HCT116 (cell line): ENCODE data around the gene RPS6KA2. TPM values are rescaled to one million over a fixed set of nuclear protein-coding genes. Genes with fewer than 3 reads are reported as not detected.

Source experiments
- ATAC-seq: fragments of 200-7000 bp; cut with Tn5 transposase; 2 replicates; pipeline ENCODE4 v1.9.1; 2020; ENCODE audit warnings: mild to moderate bottlenecking, moderate library complexity
- BruUV-seq: library from RNA; stranded (reverse); fragments of 400-500 nt; replicated peaks from 2 replicates; lab custom pipeline; 2021; lab: Mats Ljungman, UMichigan
- CTCF ChIA-PET: fragments of 300-600 bp; sonication (Branson Sonifier 250); formaldehyde crosslinking; loops from one replicate; lab custom pipeline; 2021; ENCODE audit warnings: antibody characterized with exemption; lab: Charles Lee
- POLR2A ChIA-PET: fragments of 300-600, 350-600 bp; sonication (Branson Sonifier 250); formaldehyde crosslinking; loops from one replicate; lab custom pipeline; 2021; ENCODE audit warnings: antibody characterized with exemption; lab: Charles Lee
- RAD21 ChIA-PET, 2 experiments: fragments of 300-600 bp; sonication (Branson Sonifier 250); formaldehyde crosslinking; loops; one replicate each; lab custom pipeline; 2023; ENCODE audit warnings: low total read pairs in 2 of 2; ENCODE audit not compliant: uncharacterized antibody in 2 of 2, unreplicated experiment in 2 of 2, low non-redundant PET in 1 of 2; lab: Charles Lee
- DNase-seq: peaks from one replicate; pipeline ENCODE4 v3.0.0-alpha.2; 2010; ENCODE audit warnings: low read depth, low spot score
- H2AFZ ChIP-seq: fragments of 200-600 bp; shearing (Covaris generic), sonication (generic); 2 replicates; pipeline ENCODE4 v1.6.1; 2017; ENCODE audit warnings: low read depth, mixed run types, mixed read lengths, antibody characterized with exemption, low read length; ENCODE audit not compliant: poor library complexity, severe bottlenecking
- H3K27ac ChIP-seq: 2 replicates; pipeline ENCODE4 v1.5.1; 2012; ENCODE audit warnings: low read depth, low read length
- H3K27me3 ChIP-seq: fragments of 200-600 bp; sonication (generic); 2 replicates; pipeline ENCODE4 v1.6.1; 2016; ENCODE audit warnings: mixed run types, low read length, mixed read lengths; ENCODE audit not compliant: insufficient read depth
- H3K36me3 ChIP-seq, 2 experiments: fragments of 200-500 bp in 1 of 2; fragments of 200-600 bp in 1 of 2; sonication (Bioruptor generic) in 1 of 2; sonication (generic) in 1 of 2; 2 replicates each; pipeline versions ENCODE4 v1.5.1 to v1.6.1; 2014 to 2016; ENCODE audit warnings: low read length in 2 of 2, inconsistent platforms in 1 of 2, mixed read lengths in 1 of 2, mixed run types in 1 of 2; ENCODE audit not compliant: insufficient read depth in 2 of 2, control insufficient read depth in 1 of 2
- H3K4me1 ChIP-seq, 2 experiments: fragments of 200-600 bp in 1 of 2; sonication (generic) in 1 of 2; 2 replicates each; pipeline versions ENCODE4 v1.5.1 to v1.6.1; 2012 to 2017; ENCODE audit warnings: low read length in 2 of 2, inconsistent platforms in 1 of 2, mild to moderate bottlenecking in 1 of 2, mixed read lengths in 1 of 2, mixed run types in 1 of 2, moderate library complexity in 1 of 2; ENCODE audit not compliant: insufficient read depth in 2 of 2, control insufficient read depth in 1 of 2
- H3K4me2 ChIP-seq: fragments of 200-600 bp; sonication (generic); 2 replicates; pipeline ENCODE4 v1.6.1; 2017; ENCODE audit warnings: mixed run types, low read length, mixed read lengths
- H3K4me3 ChIP-seq, 2 experiments: fragments of 200-600 bp in 1 of 2; sonication (generic) in 1 of 2; replicated peaks in 1 of 2; 2 replicates each; pipeline ENCODE4 v1.5.1; 2011 to 2016; ENCODE audit warnings: low read length in 2 of 2, control low read depth in 1 of 2, low read depth in 1 of 2, mild to moderate bottlenecking in 1 of 2, mixed read lengths in 1 of 2, mixed run types in 1 of 2
- H3K79me2 ChIP-seq: fragments of 200-600 bp; sonication (generic); 2 replicates; pipeline ENCODE4 v1.6.1; 2017; ENCODE audit warnings: mild to moderate bottlenecking, mixed run types, low read length, moderate library complexity, mixed read lengths; ENCODE audit not compliant: insufficient read depth
- H3K9ac ChIP-seq: fragments of 200-600 bp; sonication (generic); 2 replicates; pipeline ENCODE4 v1.6.1; 2016; ENCODE audit warnings: low read length, mixed read lengths
- H3K9me2 ChIP-seq: fragments of 200-600 bp; sonication (generic), shearing (Covaris generic); 2 replicates; pipeline ENCODE4 v1.6.1; 2017; ENCODE audit warnings: mixed run types, mild to moderate bottlenecking, moderate library complexity; ENCODE audit not compliant: insufficient read depth
- H3K9me3 ChIP-seq, 2 experiments: fragments of 200-500 bp in 1 of 2; fragments of 200-600 bp in 1 of 2; sonication (Bioruptor generic) in 1 of 2; sonication (generic) in 1 of 2; 2 replicates each; pipeline ENCODE4 v1.6.1; 2014 to 2017; ENCODE audit warnings: low read length in 2 of 2, mixed read lengths in 2 of 2, inconsistent platforms in 1 of 2, low read depth in 1 of 2, mild to moderate bottlenecking in 1 of 2, mixed run types in 1 of 2, moderate library complexity in 1 of 2; ENCODE audit not compliant: control insufficient read depth in 1 of 2, insufficient read depth in 1 of 2
- H4K20me1 ChIP-seq: fragments of 200-600 bp; sonication (generic), shearing (Covaris generic); 2 replicates; pipeline ENCODE4 v1.6.1; 2017; ENCODE audit warnings: mixed run types, mild to moderate bottlenecking, moderate library complexity; ENCODE audit not compliant: insufficient read depth
- CEBPB ChIP-seq: IDR thresholded peaks from 2 replicates; pipeline ENCODE4 v1.6.1; 2012; ENCODE audit warnings: low read depth
- CTCF ChIP-seq, 3 experiments: fragments of 200-600 bp in 1 of 3; sonication (generic) in 1 of 3; IDR thresholded peaks in 2 of 3; conservative IDR thresholded peaks in 1 of 3; 2 replicates each; pipeline ENCODE4 v1.5.1; 2012 to 2017; ENCODE audit warnings: low read depth in 2 of 3, low read length in 2 of 3, antibody characterized with exemption in 1 of 3, borderline replicate concordance in 1 of 3, control low read depth in 1 of 3, mild to moderate bottlenecking in 1 of 3, mixed read lengths in 1 of 3, mixed run types in 1 of 3, moderate library complexity in 1 of 3; ENCODE audit not compliant: insufficient read depth in 1 of 3
- POLR2A ChIP-seq: IDR thresholded peaks from 2 replicates; pipeline ENCODE4 v1.7.0; 2011; ENCODE audit warnings: borderline replicate concordance; ENCODE audit not compliant: insufficient read depth, insufficient read length; ENCODE audit errors: extremely low read depth
- SP1 ChIP-seq: IDR thresholded peaks from 2 replicates; pipeline ENCODE4 v1.6.1; 2012; ENCODE audit warnings: low read depth
- TCF7L2 ChIP-seq: IDR thresholded peaks from 2 replicates; pipeline ENCODE4 v1.7.0; 2011; ENCODE audit warnings: borderline replicate concordance, inconsistent platforms; ENCODE audit not compliant: insufficient read depth, insufficient read length; ENCODE audit errors: extremely low read depth
- ZBTB33 ChIP-seq: IDR thresholded peaks from 2 replicates; pipeline ENCODE4 v1.6.1; 2011; ENCODE audit warnings: mild to moderate bottlenecking, low read length, moderate library complexity; ENCODE audit not compliant: insufficient replicate concordance; ENCODE audit errors: extremely low read depth
- intact Hi-C: fragments of 100-400 bp; cut with micrococcal nuclease; formaldehyde crosslinking; loops from 2 replicates; pipeline ENCODE4 v1.10.0; 2022
- microRNA counts: library from miRNA; unstranded; fragments of <30 nt; microRNA quantifications from one replicate; lab custom pipeline; 2015
- microRNA-seq: library from miRNA; unstranded; fragments of <30 nt; microRNA quantifications from one replicate; pipeline ENCODE4, GENCODE V29; 2016; ENCODE audit warnings: borderline number of aligned reads
- total RNA-seq: library from RNA; stranded (reverse); gene quantifications from one replicate; pipeline ENCODE4 v1.2.1, GENCODE V29; 2021; ENCODE audit not compliant: unreplicated experiment

Gene RPS6KA2
- total RNA-seq, 1 experiment from 2014 or later = 8.5 TPM

- BruUV-seq = no TSS peak
- H3K79me2 ChIP-seq = no peaks in the 10 kb centered on the region
- intact Hi-C loops = no loop called here
- no peak overlapping the region for H3K4me3 ChIP-seq
- H3K27ac ChIP-seq = no peak overlapping the region
- H3K9ac ChIP-seq = no peak overlapping the region
- no peaks in the 10 kb centered on the region for H3K9me3 ChIP-seq
- ChIA-PET POLR2A (no interaction called here), CTCF (no interaction called here), RAD21 (no interaction called here)
- DNase-seq (no peak), ATAC-seq (no peak)
- TF ChIP-seq CEBPB (no peak), CTCF (IDR thresholded peaks at IDR 0.05 in 2 of 3, conservative IDR thresholded peaks at IDR 0.05 in 1 of 3; ENCODE audit: borderline replicate concordance in 1 of 3, insufficient read depth in 1 of 3, low read depth in 2 of 3, low read length in 2 of 3) (no peak), SP1 (no peak), POLR2A (no peak), TCF7L2 (no peak), ZBTB33 (no peak)
- H3K4me1 ChIP-seq = no peaks in the 10 kb centered on the region
- H3K9me2 ChIP-seq = no peaks in the 10 kb centered on the region
- H3K36me3 ChIP-seq = no peaks in the 10 kb centered on the region
- H3K4me2 ChIP-seq = no peak overlapping the region
- H2AFZ ChIP-seq = no peak overlapping the region
- H3K27me3 ChIP-seq = peaks cover 9% of the 10 kb centered on the region
- H4K20me1 ChIP-seq = no peaks in the 10 kb centered on the region
These were observed 266.6 kb downstream of the RPS6KA2 start for GRCh38 chr6:166360243-166361076.

MicroRNAs encoded within 50 kb of the gene (microRNA counts, 767-probe panel; counts per million panel counts)
- not detected for microRNA hsa-miR-1913 (lab: Ali Mortazavi, UCI)

Small RNA genes within 50 kb of the gene (microRNA-seq; reads per million reads assigned to microRNA genes)
- not detected for gene MIR1913

Other genes with a start within 250 kb of the RPS6KA2 start
- gene MPC1, start 244.3 kb downstream of the RPS6KA2 start, total RNA-seq = 15.9 TPM
- gene RAMACL, start 40.6 kb downstream of the RPS6KA2 start, total RNA-seq = 0.15 TPM